Fibroblast of skin of abdomen (primary cell): ENCODE measurements around the gene JARID2. TPM values are rescaled to one million over a fixed set of nuclear protein-coding genes. Genes with fewer than 3 reads are reported as not detected.

ENCODE experiments used
- DNase-seq: peaks from one replicate; pipeline ENCODE4 v3.0.0-alpha.2; 2013
- polyA plus RNA-seq, 2 experiments: library from polyadenylated mRNA; unstranded; fragments of 120-200 nt; gene quantifications; one replicate each; pipeline ENCODE4 v1.2.1, GENCODE V29; 2013; ENCODE audit not compliant: insufficient read length in 2 of 2

The JARID2 gene
- polyA plus RNA-seq (2013, experiment 1 of 2; ENCODE audit: insufficient read length), result 6.5 TPM
- 5.9 TPM for polyA plus RNA-seq (2013, experiment 2 of 2; ENCODE audit: insufficient read length)

GRCh38 chr6:15245361-15246216, at the start of gene JARID2:
Gene JARID2, plus strand, starts transcription at chr6:15246069. Its CDS starts 471 bp downstream, at chr6:15246540.
- peak; percentile 98 for DNase-seq

GRCh38 chr6:15200087-15200486, 45.8 kb upstream of the JARID2 start:
- DNase-seq, result no peak

GRCh38 chr6:15205321-15205720, 40.5 kb upstream of the JARID2 start:
- no peak for DNase-seq

GRCh38 chr6:15206887-15207286, 39.0 kb upstream of the JARID2 start:
- no peak for DNase-seq

- DNase-seq, result peak; percentile 50
Measured at GRCh38 chr6:15207923-15208322, 37.9 kb upstream of the JARID2 start.

GRCh38 chr6:15213838-15214400, 31.9 kb upstream of the JARID2 start:
- DNase-seq, result no peak

- no peak for DNase-seq
Measured at GRCh38 chr6:15218401-15218800, 27.5 kb upstream of the JARID2 start.

GRCh38 chr6:15220062-15220461, 25.8 kb upstream of the JARID2 start:
- DNase-seq, result no peak

- DNase-seq, result no peak
Measured at GRCh38 chr6:15227827-15228318, 18.0 kb upstream of the JARID2 start.

GRCh38 chr6:15230827-15231226, 15.0 kb upstream of the JARID2 start:
- DNase-seq, result no peak

GRCh38 chr6:15232836-15233510, 12.9 kb upstream of the JARID2 start:
- no peak for DNase-seq

GRCh38 chr6:15234068-15234758, 11.7 kb upstream of the JARID2 start:
- no peak for DNase-seq

GRCh38 chr6:15239616-15240364, 6.1 kb upstream of the JARID2 start:
- DNase-seq, result no peak

GRCh38 chr6:15242503-15242902, 3.4 kb upstream of the JARID2 start:
- DNase-seq, result no peak

- no peak for DNase-seq
Measured at GRCh38 chr6:15242937-15243614, 2.8 kb upstream of the JARID2 start.

- DNase-seq, result no peak
Measured at GRCh38 chr6:15243910-15244619, 1.8 kb upstream of the JARID2 start.

- peak; percentile 75 for DNase-seq
Measured at GRCh38 chr6:15244620-15245360, 1.1 kb upstream of the JARID2 start.

- no peak for DNase-seq
Measured at GRCh38 chr6:15246217-15246665, 372 bp downstream of the JARID2 start.

GRCh38 chr6:15246666-15247499, 1.0 kb downstream of the JARID2 start:
- no peak for DNase-seq
